Measurements from ENCODE around the gene TRIP12. TPM values are rescaled to one million over a fixed set of nuclear protein-coding genes. Genes with fewer than 3 reads are reported as not detected.

Gene TRIP12
- total RNA-seq, 1 experiment from 2014 or later: 115 TPM

DNA sequence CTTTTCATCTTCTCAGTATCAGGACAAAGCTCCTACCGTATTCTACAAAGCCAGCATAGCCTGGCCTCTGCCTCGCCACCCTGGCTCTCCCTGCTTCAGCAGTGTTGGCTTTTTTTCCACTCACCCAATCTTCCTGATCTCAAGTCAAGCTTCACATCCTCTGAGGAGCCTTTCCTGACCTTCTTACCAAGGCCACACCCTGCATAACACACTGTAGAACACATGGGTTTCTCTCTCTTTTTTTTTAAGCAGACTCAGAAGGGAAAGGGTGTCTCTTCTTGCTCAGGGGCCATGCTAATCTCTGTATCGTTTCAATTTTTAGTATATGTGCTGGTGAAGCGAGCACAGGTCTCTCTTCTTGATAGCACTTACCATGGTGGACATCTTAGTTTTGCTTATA lies 15.7 kb upstream of the TRIP12 start:
- Histone ChIP-seq H3K4me3 (ENCODE audit: low read depth, low read length) (no peak overlapping the region), H3K27me3 (replicated peaks; ENCODE audit: control insufficient read depth, insufficient read depth, low read length) (no peaks in the 10 kb centered on the region), H3K9me3 (no peaks in the 10 kb centered on the region), H3K36me3 (ENCODE audit: control insufficient read depth, insufficient read depth, low read length) (no peaks in the 10 kb centered on the region), H3K4me1 (no peaks in the 10 kb centered on the region)
- H3K27me3 Mint-ChIP-seq (ENCODE audit: insufficient read depth, unreplicated experiment): no peaks in the 10 kb centered on the region
- H3K27ac Mint-ChIP-seq (ENCODE audit: unreplicated experiment): no peak overlapping the region
- intact Hi-C loops (cut with micrococcal nuclease; ENCODE audit: unreplicated experiment): no loop called here
- no peaks in the 10 kb centered on the region for H3K4me1 Mint-ChIP-seq (ENCODE audit: low read depth, unreplicated experiment)
- ChIA-PET POLR2A (no interaction called here), CTCF (no interaction called here)
- H3K36me3 Mint-ChIP-seq (ENCODE audit: insufficient read depth, unreplicated experiment): no peaks in the 10 kb centered on the region
- no peak overlapping the region for H3K4me3 Mint-ChIP-seq (ENCODE audit: unreplicated experiment)
- no peaks in the 10 kb centered on the region for H3K9me3 Mint-ChIP-seq (ENCODE audit: unreplicated experiment)
- TF ChIP-seq, protein P1, sequence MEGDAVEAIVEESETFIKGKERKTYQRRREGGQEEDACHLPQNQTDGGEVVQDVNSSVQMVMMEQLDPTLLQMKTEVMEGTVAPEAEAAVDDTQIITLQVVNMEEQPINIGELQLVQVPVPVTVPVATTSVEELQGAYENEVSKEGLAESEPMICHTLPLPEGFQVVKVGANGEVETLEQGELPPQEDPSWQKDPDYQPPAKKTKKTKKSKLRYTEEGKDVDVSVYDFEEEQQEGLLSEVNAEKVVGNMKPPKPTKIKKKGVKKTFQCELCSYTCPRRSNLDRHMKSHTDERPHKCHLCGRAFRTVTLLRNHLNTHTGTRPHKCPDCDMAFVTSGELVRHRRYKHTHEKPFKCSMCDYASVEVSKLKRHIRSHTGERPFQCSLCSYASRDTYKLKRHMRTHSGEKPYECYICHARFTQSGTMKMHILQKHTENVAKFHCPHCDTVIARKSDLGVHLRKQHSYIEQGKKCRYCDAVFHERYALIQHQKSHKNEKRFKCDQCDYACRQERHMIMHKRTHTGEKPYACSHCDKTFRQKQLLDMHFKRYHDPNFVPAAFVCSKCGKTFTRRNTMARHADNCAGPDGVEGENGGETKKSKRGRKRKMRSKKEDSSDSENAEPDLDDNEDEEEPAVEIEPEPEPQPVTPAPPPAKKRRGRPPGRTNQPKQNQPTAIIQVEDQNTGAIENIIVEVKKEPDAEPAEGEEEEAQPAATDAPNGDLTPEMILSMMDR (IDR thresholded peaks at IDR 0.05; ENCODE audit: insufficient read depth in 1 of 2, low read depth in 1 of 2, low read length in 1 of 2, severe bottlenecking in 1 of 2, unreplicated experiment in 1 of 2): no peak
- no peak for DNase-seq
- BruUV-seq (replicated peaks): no TSS peak

DNA sequence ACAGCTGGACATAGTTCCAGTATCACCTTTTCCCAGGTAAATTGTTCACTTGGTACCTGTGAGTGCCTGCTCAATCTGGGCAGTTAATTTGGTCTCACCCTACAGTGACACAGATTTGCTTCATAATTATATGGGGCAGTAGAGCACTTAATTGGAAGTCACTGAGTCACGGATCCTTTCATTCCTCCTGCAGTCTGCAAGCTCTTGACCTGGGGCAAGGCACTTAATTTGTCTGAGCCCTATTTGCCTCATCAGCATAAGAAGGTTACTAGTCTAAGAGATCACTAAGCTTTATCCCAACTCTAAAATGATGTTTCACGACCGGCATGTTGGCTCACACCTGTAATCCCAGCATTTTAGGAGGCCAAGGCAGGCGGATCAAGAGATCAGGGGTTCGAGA lies 9.4 kb upstream of the TRIP12 start:
- Histone ChIP-seq H3K4me1 (no peaks in the 10 kb centered on the region), H3K36me3 (ENCODE audit: control insufficient read depth, insufficient read depth, low read length) (no peaks in the 10 kb centered on the region), H3K4me3 (ENCODE audit: low read depth, low read length) (no peak overlapping the region), H3K27me3 (replicated peaks; ENCODE audit: control insufficient read depth, insufficient read depth, low read length) (no peaks in the 10 kb centered on the region), H3K9me3 (no peaks in the 10 kb centered on the region)
- TF ChIP-seq, protein P1 (IDR thresholded peaks at IDR 0.05; ENCODE audit: insufficient read depth in 1 of 2, low read depth in 1 of 2, low read length in 1 of 2, severe bottlenecking in 1 of 2, unreplicated experiment in 1 of 2): no peak
- ChIA-PET CTCF (no interaction called here), POLR2A (no interaction called here)
- no peak overlapping the region for H3K4me3 Mint-ChIP-seq (ENCODE audit: unreplicated experiment)
- no TSS peak for BruUV-seq (replicated peaks)
- no peaks in the 10 kb centered on the region for H3K9me3 Mint-ChIP-seq (ENCODE audit: unreplicated experiment)
- no peak for DNase-seq
- no peak overlapping the region for H3K27ac Mint-ChIP-seq (ENCODE audit: unreplicated experiment)
- H3K4me1 Mint-ChIP-seq (ENCODE audit: low read depth, unreplicated experiment): no peaks in the 10 kb centered on the region
- intact Hi-C loops (cut with micrococcal nuclease; ENCODE audit: unreplicated experiment): no loop called here
- no peaks in the 10 kb centered on the region for H3K36me3 Mint-ChIP-seq (ENCODE audit: insufficient read depth, unreplicated experiment)
- no peaks in the 10 kb centered on the region for H3K27me3 Mint-ChIP-seq (ENCODE audit: insufficient read depth, unreplicated experiment)

DNA sequence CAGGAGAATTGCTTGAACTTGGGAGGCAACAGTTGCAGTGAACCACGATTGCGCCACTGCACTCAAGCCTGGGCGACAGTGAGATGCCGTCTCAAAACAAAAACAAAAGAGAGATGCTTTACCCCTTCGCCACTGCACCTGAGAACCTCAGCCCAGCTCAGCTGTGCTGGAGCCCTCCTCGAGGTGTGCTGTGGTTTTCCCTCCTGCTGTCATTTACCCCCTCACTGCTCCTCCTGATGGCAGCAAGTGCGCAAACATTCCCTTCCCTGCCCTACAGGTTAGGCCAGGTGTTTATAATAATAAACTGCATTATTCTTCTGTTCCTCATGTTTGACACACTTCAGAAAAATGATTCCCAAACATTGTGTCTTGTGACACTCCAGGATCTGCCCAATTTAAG lies 8.8 kb upstream of the TRIP12 start:
- H3K4me3 Mint-ChIP-seq (ENCODE audit: unreplicated experiment): no peak overlapping the region
- Histone ChIP-seq H3K9me3 (no peaks in the 10 kb centered on the region), H3K4me1 (no peaks in the 10 kb centered on the region), H3K4me3 (ENCODE audit: low read depth, low read length) (no peak overlapping the region), H3K27me3 (replicated peaks; ENCODE audit: control insufficient read depth, insufficient read depth, low read length) (no peaks in the 10 kb centered on the region), H3K36me3 (ENCODE audit: control insufficient read depth, insufficient read depth, low read length) (no peaks in the 10 kb centered on the region)
- CTCF ChIA-PET: no interaction called here
- H3K4me1 Mint-ChIP-seq (ENCODE audit: low read depth, unreplicated experiment): no peaks in the 10 kb centered on the region
- no peak overlapping the region for H3K27ac Mint-ChIP-seq (ENCODE audit: unreplicated experiment)
- POLR2A ChIA-PET: no interaction called here
- no peak for DNase-seq
- BruUV-seq (replicated peaks): no TSS peak
- intact Hi-C loops (cut with micrococcal nuclease; ENCODE audit: unreplicated experiment): no loop called here
- H3K27me3 Mint-ChIP-seq (ENCODE audit: insufficient read depth, unreplicated experiment): no peaks in the 10 kb centered on the region
- no peaks in the 10 kb centered on the region for H3K36me3 Mint-ChIP-seq (ENCODE audit: insufficient read depth, unreplicated experiment)
- H3K9me3 Mint-ChIP-seq (ENCODE audit: unreplicated experiment): no peaks in the 10 kb centered on the region
- TF ChIP-seq, protein P1 (IDR thresholded peaks at IDR 0.05; ENCODE audit: insufficient read depth in 1 of 2, low read depth in 1 of 2, low read length in 1 of 2, severe bottlenecking in 1 of 2, unreplicated experiment in 1 of 2): no peak
